22Rv1 (cell line): ENCODE results near the gene SF3B3.

ENCODE experiments used
- H3K27ac ChIP-seq: fragments of 450-650 bp; 2 replicates; pipeline ENCODE4 v1.5.1; 2017
- ZFX ChIP-seq: fragments of 450-650 bp; IDR thresholded peaks from 2 replicates; pipeline ENCODE4 v1.6.1; 2017; ENCODE audit warnings: antibody characterized with exemption, borderline replicate concordance
- TF ChIP-seq, protein P1 (sequence below): fragments of 450-650 bp; IDR thresholded peaks from 2 replicates; pipeline ENCODE4 v1.5.1; 2017; ENCODE audit warnings: mild to moderate bottlenecking

Gene SF3B3

DNA sequence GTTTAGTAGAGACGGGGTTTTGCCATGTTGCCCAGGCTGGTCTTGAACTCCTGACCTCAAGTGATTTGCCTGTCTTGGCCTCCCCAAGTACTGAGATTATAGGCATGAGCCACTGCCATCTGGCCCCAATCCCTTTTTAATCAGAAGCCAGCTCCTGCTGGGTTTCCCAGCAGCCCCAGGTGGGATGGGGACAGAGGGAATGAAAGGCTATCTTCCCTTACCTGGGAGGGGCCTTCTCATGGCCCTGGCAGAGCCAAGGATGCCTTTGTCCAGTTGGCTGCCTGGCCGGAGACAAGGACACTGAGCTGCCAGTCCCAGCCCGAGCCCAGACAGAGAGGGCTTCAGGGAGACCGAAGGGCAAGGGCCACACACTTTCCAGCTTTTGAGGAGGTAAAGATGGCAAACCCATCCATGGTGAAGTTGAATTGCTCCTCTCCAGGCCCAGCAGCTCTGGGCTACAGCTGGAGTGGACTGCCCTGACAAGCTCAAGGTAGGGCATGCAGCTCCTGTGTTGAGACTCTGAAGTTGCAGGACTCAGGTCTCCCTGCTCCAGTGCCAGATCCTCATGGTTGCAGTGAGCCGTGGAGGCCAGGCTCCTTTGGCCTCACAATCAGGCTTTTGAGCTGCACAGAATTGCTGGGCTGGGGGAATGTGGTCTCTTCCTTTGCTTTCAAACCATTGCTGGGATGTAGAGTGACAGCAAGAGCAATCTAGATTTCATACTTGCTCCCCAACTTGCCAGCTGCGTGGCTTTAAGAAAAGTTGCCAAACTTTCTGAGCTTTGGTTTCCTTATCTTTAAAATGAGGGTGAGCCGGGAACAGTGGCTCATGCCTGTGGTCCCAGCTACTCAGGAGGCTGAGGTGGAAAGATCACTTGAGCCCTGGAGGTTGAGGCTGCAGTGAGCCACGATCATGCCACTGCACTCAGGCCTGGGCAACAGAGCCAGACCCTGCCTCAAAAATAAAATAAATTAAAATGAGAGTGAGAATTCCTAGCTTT lies 78.3 kb downstream of the SF3B3 start:
- no peak overlapping the region for H3K27ac ChIP-seq
- no peak for TF ChIP-seq ZFX
- TF ChIP-seq, protein P1, sequence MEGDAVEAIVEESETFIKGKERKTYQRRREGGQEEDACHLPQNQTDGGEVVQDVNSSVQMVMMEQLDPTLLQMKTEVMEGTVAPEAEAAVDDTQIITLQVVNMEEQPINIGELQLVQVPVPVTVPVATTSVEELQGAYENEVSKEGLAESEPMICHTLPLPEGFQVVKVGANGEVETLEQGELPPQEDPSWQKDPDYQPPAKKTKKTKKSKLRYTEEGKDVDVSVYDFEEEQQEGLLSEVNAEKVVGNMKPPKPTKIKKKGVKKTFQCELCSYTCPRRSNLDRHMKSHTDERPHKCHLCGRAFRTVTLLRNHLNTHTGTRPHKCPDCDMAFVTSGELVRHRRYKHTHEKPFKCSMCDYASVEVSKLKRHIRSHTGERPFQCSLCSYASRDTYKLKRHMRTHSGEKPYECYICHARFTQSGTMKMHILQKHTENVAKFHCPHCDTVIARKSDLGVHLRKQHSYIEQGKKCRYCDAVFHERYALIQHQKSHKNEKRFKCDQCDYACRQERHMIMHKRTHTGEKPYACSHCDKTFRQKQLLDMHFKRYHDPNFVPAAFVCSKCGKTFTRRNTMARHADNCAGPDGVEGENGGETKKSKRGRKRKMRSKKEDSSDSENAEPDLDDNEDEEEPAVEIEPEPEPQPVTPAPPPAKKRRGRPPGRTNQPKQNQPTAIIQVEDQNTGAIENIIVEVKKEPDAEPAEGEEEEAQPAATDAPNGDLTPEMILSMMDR = no peak

- no peak overlapping the region for H3K27ac ChIP-seq
- TF ChIP-seq ZFX = no peak
- TF ChIP-seq, protein P1 = no peak
Observed at GRCh38 chr16:70602831-70603230, 79.2 kb downstream of the SF3B3 start.

DNA sequence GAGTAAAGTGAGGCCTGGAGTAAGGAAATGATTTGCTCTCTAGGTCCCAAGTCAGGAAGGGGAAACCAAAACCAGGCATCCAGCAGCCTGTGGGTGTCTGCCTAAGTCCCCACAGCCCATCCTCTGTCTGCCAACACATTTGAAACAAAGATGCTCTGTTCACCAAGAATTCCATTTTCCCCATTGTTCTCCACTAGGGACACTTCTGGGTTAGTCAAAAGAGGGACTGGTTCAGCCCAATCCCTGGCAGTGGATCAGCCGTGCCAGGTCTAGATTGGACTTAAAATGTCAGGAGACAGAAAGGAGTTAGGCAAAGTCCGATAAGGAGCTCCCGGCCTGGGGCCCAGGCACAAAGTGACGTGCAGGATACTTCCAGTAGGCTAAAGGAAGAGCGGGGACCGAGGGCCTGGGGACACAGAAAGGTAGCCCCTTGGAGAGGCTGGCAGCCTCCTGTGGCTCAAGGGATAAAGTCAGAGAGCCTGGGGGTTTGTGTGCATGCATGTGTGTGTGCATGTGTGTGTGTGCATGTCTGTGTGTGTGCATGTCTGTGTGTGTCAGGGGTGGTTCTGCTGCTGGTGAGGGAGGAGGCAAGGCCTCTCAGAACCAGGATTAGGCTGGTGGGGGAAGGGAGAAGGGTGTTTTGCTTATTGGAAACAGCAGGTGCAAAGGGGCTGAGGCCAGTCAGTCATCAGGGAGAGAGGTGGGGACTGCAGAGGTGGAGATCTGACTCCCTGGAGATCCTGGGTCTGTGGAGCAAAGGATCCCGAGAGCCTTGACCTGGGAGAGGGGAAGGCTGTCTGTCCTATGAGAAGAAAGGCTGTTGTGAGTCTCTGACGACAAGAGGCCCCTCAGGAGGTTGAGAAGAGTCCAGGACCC lies 81.0 kb downstream of the SF3B3 start:
- no peak overlapping the region for H3K27ac ChIP-seq
- no peak for TF ChIP-seq ZFX
- TF ChIP-seq, protein P1 = no peak

GRCh38 chr16:70605283-70605657 lies 81.7 kb downstream of the SF3B3 start:
- TF ChIP-seq ZFX = no peak
- TF ChIP-seq, protein P1 = no peak
- no peak overlapping the region for H3K27ac ChIP-seq

GRCh38 chr16:70608521-70608920 lies 84.9 kb downstream of the SF3B3 start:
- TF ChIP-seq, protein P1 = no peak
- no peak for TF ChIP-seq ZFX
- no peak overlapping the region for H3K27ac ChIP-seq

GRCh38 chr16:70610273-70611223 lies 86.9 kb downstream of the SF3B3 start:
- TF ChIP-seq, protein P1 = no peak
- TF ChIP-seq ZFX = no peak
- H3K27ac ChIP-seq = no peak overlapping the region
